LHCN-M2 (cell line): ENCODE data around the gene TMEM266. TPM values are rescaled to one million over a fixed set of nuclear protein-coding genes. Genes with fewer than 3 reads are reported as not detected.

ENCODE experiments used
- DNase-seq: peaks from one replicate; pipeline ENCODE4 v3.0.0-alpha.2; 2012; ENCODE audit warnings: low read depth
- total RNA-seq: library from RNA; depleted of rRNA; stranded (reverse); fragments of >200 nt; gene quantifications from 2 replicates; pipeline ENCODE4 v1.2.3, GENCODE V29; 2014

TMEM266 gene
- total RNA-seq, 1 experiment from 2014 or later = not detected

GRCh38 chr15:76123031-76123430, 63.2 kb downstream of the TMEM266 start:
- no peak for DNase-seq

GRCh38 chr15:76127169-76127568, 67.4 kb downstream of the TMEM266 start:
- no peak for DNase-seq

GRCh38 chr15:76127880-76128279, 68.1 kb downstream of the TMEM266 start:
- DNase-seq = no peak

GRCh38 chr15:76134537-76134936, 74.8 kb downstream of the TMEM266 start:
- DNase-seq = no peak

GRCh38 chr15:76135516-76135915, 75.7 kb downstream of the TMEM266 start:
- no peak for DNase-seq

- DNase-seq = no peak
Observed at GRCh38 chr15:76138436-76138835, 78.7 kb downstream of the TMEM266 start.

GRCh38 chr15:76139368-76140073, 79.7 kb downstream of the TMEM266 start:
- peak; percentile 65 for DNase-seq

- no peak for DNase-seq
Observed at GRCh38 chr15:76140074-76140464, 80.3 kb downstream of the TMEM266 start.

- DNase-seq = no peak
Observed at GRCh38 chr15:76146812-76147211, 87.0 kb downstream of the TMEM266 start.

GRCh38 chr15:76147906-76148570, 88.3 kb downstream of the TMEM266 start:
- DNase-seq = peak; percentile 11

- DNase-seq = no peak
Observed at GRCh38 chr15:76149291-76149915, 89.6 kb downstream of the TMEM266 start.

- no peak for DNase-seq
Observed at GRCh38 chr15:76150513-76150912, 90.7 kb downstream of the TMEM266 start.

- peak; percentile 59 for DNase-seq
Observed at GRCh38 chr15:76150971-76151598, 91.3 kb downstream of the TMEM266 start.

GRCh38 chr15:76151599-76151974, 91.8 kb downstream of the TMEM266 start:
- no peak for DNase-seq

- DNase-seq = no peak
Observed at GRCh38 chr15:76152197-76152596, 92.4 kb downstream of the TMEM266 start.

GRCh38 chr15:76153241-76154197, 93.7 kb downstream of the TMEM266 start:
- no peak for DNase-seq

GRCh38 chr15:76155731-76156130, 95.9 kb downstream of the TMEM266 start:
- DNase-seq = no peak

- no peak for DNase-seq
Observed at GRCh38 chr15:76158226-76158625, 98.4 kb downstream of the TMEM266 start.

- DNase-seq = no peak
Observed at GRCh38 chr15:76158815-76159214, 99.0 kb downstream of the TMEM266 start.

GRCh38 chr15:76159282-76159681, 99.5 kb downstream of the TMEM266 start:
- DNase-seq = no peak
